Measurements from ENCODE around the gene DHX34.

GRCh38 chr19:47351548-47351947 is 2.4 kb downstream of the DHX34 start:
- TF ChIP-seq CTCF (IDR thresholded peaks at IDR 0.05) (no peak), POLR2A (IDR thresholded peaks at IDR 0.05) (no peak), EP300 (IDR thresholded peaks at IDR 0.05) (no peak)

Data from sigmoid colon (tissue), 4 donors.